ENCODE measurements around the gene SPRYD7. TPM values are rescaled to one million over a fixed set of nuclear protein-coding genes. Genes with fewer than 3 reads are reported as not detected.

The SPRYD7 gene
- total and polyA plus RNA-seq, 2 donors (not counting 1 experiment from before 2014, with no cell fraction given): 1.9 to 4.5 TPM

DNA sequence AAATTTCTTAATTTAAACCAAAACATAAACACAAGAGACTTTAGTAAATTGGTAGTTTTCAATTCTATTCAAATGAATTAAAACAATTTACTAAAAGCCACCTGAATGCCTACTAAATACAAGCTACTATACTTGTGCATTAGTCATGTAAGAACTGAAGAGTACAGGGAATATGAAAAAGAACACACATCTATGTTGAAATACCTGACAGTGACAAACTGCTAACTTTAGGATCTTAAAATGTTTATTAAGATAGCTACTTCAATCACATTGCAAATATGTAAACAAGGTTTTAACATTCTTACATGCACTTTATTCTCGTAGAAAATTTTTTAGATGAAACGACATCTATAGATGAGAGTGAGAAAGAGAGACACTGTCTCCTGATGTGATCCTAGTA, 4.1 kb downstream of the SPRYD7 start:
- no peak overlapping the region for H2AFZ ChIP-seq (ENCODE audit: insufficient read depth, low read depth, low read length, poor library complexity, severe bottlenecking)
- peaks cover 0 to 2% of the 10 kb centered on the region in 2 experiments for H3K36me3 ChIP-seq (replicated peaks in 1 of 2; ENCODE audit: control extremely low read depth in 1 of 2, control insufficient read depth in 1 of 2, extremely low read depth in 1 of 2, insufficient read depth in 2 of 2, low read length in 1 of 2)
- intact Hi-C loops (cut with micrococcal nuclease): loop anchor here (10.0 kb wide), 1 partner anchor 1653 kb away; the partner anchor contains the start of gene WDFY2
- WGBS (ENCODE audit: insufficient coverage): no CpG with 5 or more reads among the region's 2 CpGs
- H3K9ac ChIP-seq (ENCODE audit: low read length): no peak overlapping the region
- Mint-ChIP-seq H3K9me3 (ENCODE audit: insufficient read depth) (no peaks in the 10 kb centered on the region), H3K4me3 (no peak overlapping the region), H3K27me3 (no peaks in the 10 kb centered on the region), H3K4me1 (peaks cover 21% of the 10 kb centered on the region), H3K27ac (no peak overlapping the region)
- ChIA-PET POLR2A (no interaction called here), CTCF (no interaction called here)
- H3K27me3 ChIP-seq (replicated peaks in 1 of 4; ENCODE audit: control extremely low read depth in 1 of 4, control insufficient read depth in 3 of 4, insufficient read depth in 4 of 4, low read length in 3 of 4): no peaks in the 10 kb centered on the region
- no peaks in the 10 kb centered on the region for H4K20me1 ChIP-seq (ENCODE audit: control insufficient read depth, insufficient read depth, low read length, poor library complexity, severe bottlenecking)
- DNase-seq (no peak), ATAC-seq (ENCODE audit: low read depth) (no peak)
- H3K9me3 ChIP-seq (ENCODE audit: control extremely low read depth in 1 of 3, control insufficient read depth in 2 of 3, insufficient read depth in 1 of 3, low read length in 2 of 3): no peaks in the 10 kb centered on the region
- no peak for TF ChIP-seq EZH2 (IDR thresholded peaks at IDR 0.05; ENCODE audit: borderline replicate concordance, insufficient read depth, low read depth, low read length, poor library complexity, severe bottlenecking)
- TF ChIP-seq, protein P1, sequence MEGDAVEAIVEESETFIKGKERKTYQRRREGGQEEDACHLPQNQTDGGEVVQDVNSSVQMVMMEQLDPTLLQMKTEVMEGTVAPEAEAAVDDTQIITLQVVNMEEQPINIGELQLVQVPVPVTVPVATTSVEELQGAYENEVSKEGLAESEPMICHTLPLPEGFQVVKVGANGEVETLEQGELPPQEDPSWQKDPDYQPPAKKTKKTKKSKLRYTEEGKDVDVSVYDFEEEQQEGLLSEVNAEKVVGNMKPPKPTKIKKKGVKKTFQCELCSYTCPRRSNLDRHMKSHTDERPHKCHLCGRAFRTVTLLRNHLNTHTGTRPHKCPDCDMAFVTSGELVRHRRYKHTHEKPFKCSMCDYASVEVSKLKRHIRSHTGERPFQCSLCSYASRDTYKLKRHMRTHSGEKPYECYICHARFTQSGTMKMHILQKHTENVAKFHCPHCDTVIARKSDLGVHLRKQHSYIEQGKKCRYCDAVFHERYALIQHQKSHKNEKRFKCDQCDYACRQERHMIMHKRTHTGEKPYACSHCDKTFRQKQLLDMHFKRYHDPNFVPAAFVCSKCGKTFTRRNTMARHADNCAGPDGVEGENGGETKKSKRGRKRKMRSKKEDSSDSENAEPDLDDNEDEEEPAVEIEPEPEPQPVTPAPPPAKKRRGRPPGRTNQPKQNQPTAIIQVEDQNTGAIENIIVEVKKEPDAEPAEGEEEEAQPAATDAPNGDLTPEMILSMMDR (IDR thresholded peaks at IDR 0.05): no peak
- no peak overlapping the region for H3K27ac ChIP-seq (ENCODE audit: low read length in 2 of 2)
- H3K4me1 ChIP-seq (ENCODE audit: control insufficient read depth in 2 of 2, insufficient read depth in 2 of 2, low read length in 2 of 2): peaks cover 5 to 10% of the 10 kb centered on the region in 2 donors
- no peak overlapping the region for H3K4me3 ChIP-seq (ENCODE audit: control extremely low read depth in 1 of 5, extremely low read depth in 1 of 5, insufficient read depth in 1 of 5, low read depth in 2 of 5, low read length in 4 of 5)
- peaks cover 25% of the 10 kb centered on the region for H3K79me2 ChIP-seq (ENCODE audit: control insufficient read depth, insufficient read depth, low read length)
- H3K4me2 ChIP-seq (replicated peaks; ENCODE audit: low read depth, low read length, poor library complexity, severe bottlenecking): no peak overlapping the region

DNA sequence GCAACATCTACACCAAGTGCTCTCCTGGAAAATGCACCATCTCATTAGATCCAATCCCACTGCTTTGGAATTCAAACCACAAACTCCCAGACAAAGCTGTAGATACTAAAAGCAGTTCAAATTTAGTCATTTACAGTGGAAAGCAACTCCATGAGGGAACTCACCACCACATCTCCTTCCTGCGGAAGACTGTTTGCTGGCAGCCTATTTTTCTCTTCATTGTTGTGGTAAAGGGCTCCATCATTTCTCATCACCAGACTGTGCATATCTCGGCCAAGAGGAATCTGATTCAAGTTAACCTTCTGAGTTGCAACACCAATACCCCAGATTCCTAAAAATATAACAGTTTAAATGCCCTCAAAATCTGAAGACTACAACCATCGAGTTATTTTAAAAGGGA, 8.4 kb downstream of the SPRYD7 start:
- Mint-ChIP-seq H3K27ac (no peak overlapping the region), H3K4me3 (no peak overlapping the region)
- no peak for ATAC-seq (ENCODE audit: low read depth)

More for the DNA sequence above, 8.4 kb downstream of the SPRYD7 start:
- Histone ChIP-seq H3K4me2 (replicated peaks; ENCODE audit: low read depth, low read length, poor library complexity, severe bottlenecking) (no peak overlapping the region), H3K9me3 (ENCODE audit: control extremely low read depth in 1 of 3, control insufficient read depth in 2 of 3, insufficient read depth in 1 of 3, low read length in 2 of 3) (no peaks in the 10 kb centered on the region), H3K79me2 (ENCODE audit: control insufficient read depth, insufficient read depth, low read length) (peaks cover 5% of the 10 kb centered on the region), H3K27ac (ENCODE audit: low read length in 2 of 2) (no peak overlapping the region), H2AFZ (ENCODE audit: insufficient read depth, low read depth, low read length, poor library complexity, severe bottlenecking) (no peak overlapping the region), H3K4me1 (ENCODE audit: control insufficient read depth in 2 of 2, insufficient read depth in 2 of 2, low read length in 2 of 2) (no peaks in the 10 kb centered on the region), H3K36me3 (replicated peaks in 1 of 2; ENCODE audit: control extremely low read depth in 1 of 2, control insufficient read depth in 1 of 2, extremely low read depth in 1 of 2, insufficient read depth in 2 of 2, low read length in 1 of 2) (peaks cover 2 to 5% of the 10 kb centered on the region in 2 experiments), H3K4me3 (ENCODE audit: control extremely low read depth in 1 of 5, extremely low read depth in 1 of 5, insufficient read depth in 1 of 5, low read depth in 2 of 5, low read length in 4 of 5) (no peak overlapping the region), H4K20me1 (ENCODE audit: control insufficient read depth, insufficient read depth, low read length, poor library complexity, severe bottlenecking) (no peaks in the 10 kb centered on the region), H3K9ac (ENCODE audit: low read length) (no peak overlapping the region), H3K27me3 (replicated peaks in 1 of 4; ENCODE audit: control extremely low read depth in 1 of 4, control insufficient read depth in 3 of 4, insufficient read depth in 4 of 4, low read length in 3 of 4) (no peaks in the 10 kb centered on the region)
- Mint-ChIP-seq H3K27me3 (no peaks in the 10 kb centered on the region), H3K9me3 (ENCODE audit: insufficient read depth) (no peaks in the 10 kb centered on the region), H3K4me1 (peaks cover 1% of the 10 kb centered on the region)
- DNase-seq: no peak
- 40% methylated on average over 1 of the region's 3 CpGs for WGBS (ENCODE audit: insufficient coverage)
- POLR2A ChIA-PET: no interaction called here
- intact Hi-C loops (cut with micrococcal nuclease): no loop called here
- CTCF ChIA-PET: interaction anchor here (0.9 to 1.6 kb wide), 2 partner anchors 9 to 11 kb away, joined by 3 to 5 read pairs; partner anchors contain the start of gene SPRYD7
- TF ChIP-seq EZH2 (IDR thresholded peaks at IDR 0.05; ENCODE audit: borderline replicate concordance, insufficient read depth, low read depth, low read length, poor library complexity, severe bottlenecking): no peak
- TF ChIP-seq, protein P1 (IDR thresholded peaks at IDR 0.05): no peak

Measured in B cell (primary cell).